Astrocyte (in vitro differentiated cells and primary cell): ENCODE data around the gene ADAMTS17. TPM values are rescaled to one million over a fixed set of nuclear protein-coding genes. Genes with fewer than 3 reads are reported as not detected.

Source experiments
- DNase-seq: peaks from one replicate; pipeline ENCODE4 v3.0.0-alpha.2; 2010; ENCODE audit warnings: low read depth
- FAIRE-seq: peaks from 2 replicates; lab custom pipeline; 2011; peaks lifted over from hg19 to GRCh38; lab: Jason Lieb, UNC
- H2AFZ ChIP-seq: 2 replicates; pipeline ENCODE4 v1.6.0; 2012; ENCODE audit warnings: low read depth, low read length, inconsistent platforms
- H3K27ac ChIP-seq: 2 replicates; pipeline ENCODE4 v1.5.1; 2011; ENCODE audit warnings: low read depth, low read length, inconsistent platforms
- H3K27me3 ChIP-seq: 2 replicates; pipeline ENCODE4 v1.6.0; 2011; ENCODE audit warnings: low read length, inconsistent platforms; ENCODE audit not compliant: insufficient read depth
- H3K36me3 ChIP-seq: 2 replicates; pipeline ENCODE4 v1.5.1; 2011; ENCODE audit warnings: low read length, inconsistent platforms; ENCODE audit not compliant: insufficient read depth
- H3K4me1 ChIP-seq: 2 replicates; pipeline ENCODE4 v1.5.1; 2011; ENCODE audit warnings: low read length, inconsistent platforms; ENCODE audit not compliant: insufficient read depth
- H3K4me2 ChIP-seq: 2 replicates; pipeline ENCODE4 v1.6.0; 2012; ENCODE audit warnings: low read length, inconsistent platforms
- H3K4me3 ChIP-seq: 2 replicates; pipeline ENCODE4 v1.5.1; 2011; ENCODE audit warnings: low read depth, mild to moderate bottlenecking, low read length, inconsistent platforms; ENCODE audit not compliant: insufficient read depth
- H3K79me2 ChIP-seq: 2 replicates; pipeline ENCODE4 v1.6.0; 2012; ENCODE audit warnings: mild to moderate bottlenecking, low read length, inconsistent platforms; ENCODE audit not compliant: insufficient read depth
- H3K9ac ChIP-seq: 2 replicates; pipeline ENCODE4 v1.6.0; 2012; ENCODE audit warnings: mild to moderate bottlenecking, low read length, inconsistent platforms
- H3K9me3 ChIP-seq: 2 replicates; pipeline ENCODE4 v1.5.1; 2012; ENCODE audit warnings: low read depth, mild to moderate bottlenecking, low read length, inconsistent platforms; ENCODE audit not compliant: insufficient read depth
- H4K20me1 ChIP-seq: 2 replicates; pipeline ENCODE4 v1.6.0; 2012; ENCODE audit warnings: low read length, inconsistent platforms; ENCODE audit not compliant: insufficient read depth
- H3K27ac Mint-ChIP-seq: one replicate; pipeline ENCODE4 v1.8.0; 2021; ENCODE audit warnings: mild to moderate bottlenecking, mixed read lengths; ENCODE audit not compliant: unreplicated experiment
- H3K27me3 Mint-ChIP-seq: one replicate; pipeline ENCODE4 v1.8.0; 2021; ENCODE audit warnings: low read depth, mixed read lengths; ENCODE audit not compliant: unreplicated experiment
- H3K36me3 Mint-ChIP-seq: one replicate; pipeline ENCODE4 v1.8.0; 2021; ENCODE audit warnings: low read depth, mixed read lengths; ENCODE audit not compliant: unreplicated experiment
- H3K4me1 Mint-ChIP-seq: one replicate; pipeline ENCODE4 v1.8.0; 2021; ENCODE audit warnings: low read depth, mixed read lengths; ENCODE audit not compliant: unreplicated experiment
- H3K4me3 Mint-ChIP-seq: one replicate; pipeline ENCODE4 v1.8.0; 2021; ENCODE audit warnings: mild to moderate bottlenecking, moderate library complexity, mixed read lengths; ENCODE audit not compliant: unreplicated experiment
- H3K9me3 Mint-ChIP-seq: one replicate; pipeline ENCODE4 v1.8.0; 2021; ENCODE audit warnings: mild to moderate bottlenecking, mixed read lengths; ENCODE audit not compliant: unreplicated experiment
- CTCF ChIP-seq: IDR thresholded peaks from 2 replicates; pipeline ENCODE4 v1.5.1; 2011; ENCODE audit warnings: low read depth, mild to moderate bottlenecking, inconsistent platforms, low read length, moderate library complexity; ENCODE audit not compliant: insufficient read depth
- EZH2 ChIP-seq: IDR thresholded peaks from 2 replicates; pipeline ENCODE4 v1.6.1; 2012; ENCODE audit warnings: mild to moderate bottlenecking, low read length, inconsistent platforms; ENCODE audit not compliant: insufficient read depth
- total RNA-seq: library from RNA; stranded (reverse); gene quantifications from 2 replicates; pipeline ENCODE4 v1.2.1, GENCODE V29; 2021

ADAMTS17 gene
- total RNA-seq, 1 donor from 2014 or later = 0.27 TPM

- H3K27ac Mint-ChIP-seq = peak overlapping the region; percentile 77
- Histone ChIP-seq H3K27me3 (peaks cover 2% of the 10 kb centered on the region), H4K20me1 (no peaks in the 10 kb centered on the region), H3K4me3 (peak overlapping the region; percentile 29), H3K9ac (peak overlapping the region; percentile 57), H3K79me2 (no peaks in the 10 kb centered on the region), H2AFZ (peak overlapping the region; percentile 53), H3K36me3 (no peaks in the 10 kb centered on the region), H3K4me2 (peak overlapping the region; percentile 82), H3K9me3 (no peaks in the 10 kb centered on the region), H3K4me1 (peaks cover 14% of the 10 kb centered on the region), H3K27ac (peak overlapping the region; percentile 67)
- DNase-seq = peak; percentile 82
- H3K9me3 Mint-ChIP-seq = peaks cover 19% of the 10 kb centered on the region
- TF ChIP-seq CTCF = no peak
- no peak for TF ChIP-seq EZH2
- peaks cover 11% of the 10 kb centered on the region for H3K4me1 Mint-ChIP-seq
- peaks cover 12% of the 10 kb centered on the region for H3K27me3 Mint-ChIP-seq
- peak; percentile 45 for FAIRE-seq
- no peak overlapping the region for H3K4me3 Mint-ChIP-seq
- peaks cover 7% of the 10 kb centered on the region for H3K36me3 Mint-ChIP-seq
Observed at GRCh38 chr15:100241572-100242482, 99.9 kb downstream of the ADAMTS17 start.

GRCh38 chr15:100236981-100237720 is 104.6 kb downstream of the ADAMTS17 start:
- Mint-ChIP-seq H3K27me3 (peaks cover 28% of the 10 kb centered on the region), H3K36me3 (peaks cover 6% of the 10 kb centered on the region), H3K9me3 (peaks cover 17% of the 10 kb centered on the region), H3K27ac (peak overlapping the region; percentile 50), H3K4me1 (peaks cover 7% of the 10 kb centered on the region), H3K4me3 (no peak overlapping the region)
- TF ChIP-seq EZH2 = no peak
- TF ChIP-seq CTCF = no peak
- Histone ChIP-seq H2AFZ (no peak overlapping the region), H3K9me3 (no peaks in the 10 kb centered on the region), H3K4me1 (peaks cover 10% of the 10 kb centered on the region), H3K27me3 (no peaks in the 10 kb centered on the region), H3K36me3 (no peaks in the 10 kb centered on the region), H3K9ac (no peak overlapping the region), H3K4me3 (no peak overlapping the region), H4K20me1 (no peaks in the 10 kb centered on the region), H3K4me2 (no peak overlapping the region), H3K79me2 (no peaks in the 10 kb centered on the region), H3K27ac (no peak overlapping the region)
- no peak for FAIRE-seq
- DNase-seq = no peak
